Chondrocyte (in vitro differentiated cells): ENCODE data around the gene METTL23. TPM values are rescaled to one million over a fixed set of nuclear protein-coding genes. Genes with fewer than 3 reads are reported as not detected.
"Not testable (repeated sequence)": the region's sequence is repeated elsewhere in the genome, so short reads cannot be mapped to it uniquely, and the experiment has no call there.

Experiments used
- DNase-seq: peaks from one replicate; pipeline ENCODE4 v3.0.0; 2021; ENCODE audit warnings: mixed read lengths, low spot score
- H3K27ac Mint-ChIP-seq: one replicate; pipeline ENCODE4 v1.8.0; 2021; ENCODE audit warnings: mild to moderate bottlenecking, moderate library complexity, mixed read lengths; ENCODE audit not compliant: unreplicated experiment
- H3K27me3 Mint-ChIP-seq: 2 replicates; pipeline ENCODE4 v1.8.0; 2021; ENCODE audit warnings: low read depth, mixed read lengths
- H3K36me3 Mint-ChIP-seq: 2 replicates; pipeline ENCODE4 v1.8.0; 2021; ENCODE audit warnings: low read depth, mixed read lengths
- H3K4me1 Mint-ChIP-seq: 2 replicates; pipeline ENCODE4 v1.8.0; 2021; ENCODE audit warnings: low read depth, mild to moderate bottlenecking, mixed read lengths
- H3K4me3 Mint-ChIP-seq: one replicate; pipeline ENCODE4 v1.8.0; 2021; ENCODE audit warnings: mild to moderate bottlenecking, moderate library complexity, mixed read lengths; ENCODE audit not compliant: unreplicated experiment
- H3K9me3 Mint-ChIP-seq: 2 replicates; pipeline ENCODE4 v1.8.0; 2021; ENCODE audit warnings: low read depth, mixed read lengths
- total RNA-seq: library from RNA; stranded (reverse); gene quantifications from 3 replicates; pipeline ENCODE4 v1.2.1, GENCODE V29; 2021
- TF ChIP-seq, protein P1 (sequence below): fragments of 200-600 bp; sonication (generic); IDR thresholded peaks from 2 replicates; pipeline ENCODE4 v1.5.0; 2021; ENCODE audit warnings: antibody characterized with exemption, mild to moderate bottlenecking, moderate library complexity

METTL23 gene
- total RNA-seq, 1 donor from 2014 or later = 27.0 TPM

DNA sequence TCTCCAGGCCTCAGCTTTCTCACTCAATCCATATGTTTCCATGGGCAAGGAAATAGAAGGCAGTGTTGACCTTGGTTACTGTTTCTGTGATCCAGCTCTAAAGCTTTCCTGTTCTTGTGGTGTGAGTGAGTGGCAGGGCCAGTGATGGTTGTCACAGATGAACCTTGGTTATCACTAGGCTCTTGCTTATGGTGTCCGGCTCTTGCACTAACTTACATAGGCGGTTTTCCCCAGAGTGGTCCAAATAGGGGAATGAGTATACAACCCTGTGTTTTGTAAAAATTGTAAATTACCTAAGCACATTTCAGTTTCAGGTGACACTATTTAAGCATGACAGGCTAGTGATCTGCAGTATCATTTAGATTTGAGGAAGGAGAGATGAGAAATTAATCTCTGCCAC lies 18.1 kb downstream of the METTL23 start:
- Mint-ChIP-seq H3K9me3 (peaks cover 2% of the 10 kb centered on the region), H3K4me1 (peaks cover 14% of the 10 kb centered on the region), H3K27me3 (no peaks in the 10 kb centered on the region), H3K4me3 (no peak overlapping the region), H3K27ac (no peak overlapping the region), H3K36me3 (peaks cover 30% of the 10 kb centered on the region)
- TF ChIP-seq, protein P1, sequence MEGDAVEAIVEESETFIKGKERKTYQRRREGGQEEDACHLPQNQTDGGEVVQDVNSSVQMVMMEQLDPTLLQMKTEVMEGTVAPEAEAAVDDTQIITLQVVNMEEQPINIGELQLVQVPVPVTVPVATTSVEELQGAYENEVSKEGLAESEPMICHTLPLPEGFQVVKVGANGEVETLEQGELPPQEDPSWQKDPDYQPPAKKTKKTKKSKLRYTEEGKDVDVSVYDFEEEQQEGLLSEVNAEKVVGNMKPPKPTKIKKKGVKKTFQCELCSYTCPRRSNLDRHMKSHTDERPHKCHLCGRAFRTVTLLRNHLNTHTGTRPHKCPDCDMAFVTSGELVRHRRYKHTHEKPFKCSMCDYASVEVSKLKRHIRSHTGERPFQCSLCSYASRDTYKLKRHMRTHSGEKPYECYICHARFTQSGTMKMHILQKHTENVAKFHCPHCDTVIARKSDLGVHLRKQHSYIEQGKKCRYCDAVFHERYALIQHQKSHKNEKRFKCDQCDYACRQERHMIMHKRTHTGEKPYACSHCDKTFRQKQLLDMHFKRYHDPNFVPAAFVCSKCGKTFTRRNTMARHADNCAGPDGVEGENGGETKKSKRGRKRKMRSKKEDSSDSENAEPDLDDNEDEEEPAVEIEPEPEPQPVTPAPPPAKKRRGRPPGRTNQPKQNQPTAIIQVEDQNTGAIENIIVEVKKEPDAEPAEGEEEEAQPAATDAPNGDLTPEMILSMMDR = no peak
- DNase-seq = no peak

DNA sequence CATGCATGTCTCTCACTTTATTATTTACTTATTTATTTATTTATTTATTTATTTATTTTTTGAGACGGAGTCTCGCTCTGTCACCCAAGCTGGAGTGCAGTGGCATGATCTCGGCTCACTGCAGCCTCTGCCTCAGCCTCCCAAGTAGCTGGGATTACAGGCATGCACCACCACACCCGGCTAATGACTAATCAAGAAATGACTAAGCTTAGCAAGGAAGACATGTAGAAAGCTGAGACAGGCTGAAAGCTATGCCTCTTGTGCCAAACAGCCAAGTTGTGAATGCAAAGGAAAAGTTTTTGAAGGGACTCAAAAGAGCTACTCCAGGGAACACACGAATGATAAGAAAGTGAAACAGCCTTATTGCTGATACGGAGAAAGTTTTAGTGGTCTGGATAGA lies 19.1 kb downstream of the METTL23 start:
- H3K27ac Mint-ChIP-seq, H3K9me3 Mint-ChIP-seq, DNase-seq, H3K4me3 Mint-ChIP-seq, H3K4me1 Mint-ChIP-seq, H3K27me3 Mint-ChIP-seq: not testable (repeated sequence)
- peaks cover 30% of the 10 kb centered on the region for H3K36me3 Mint-ChIP-seq

DNA sequence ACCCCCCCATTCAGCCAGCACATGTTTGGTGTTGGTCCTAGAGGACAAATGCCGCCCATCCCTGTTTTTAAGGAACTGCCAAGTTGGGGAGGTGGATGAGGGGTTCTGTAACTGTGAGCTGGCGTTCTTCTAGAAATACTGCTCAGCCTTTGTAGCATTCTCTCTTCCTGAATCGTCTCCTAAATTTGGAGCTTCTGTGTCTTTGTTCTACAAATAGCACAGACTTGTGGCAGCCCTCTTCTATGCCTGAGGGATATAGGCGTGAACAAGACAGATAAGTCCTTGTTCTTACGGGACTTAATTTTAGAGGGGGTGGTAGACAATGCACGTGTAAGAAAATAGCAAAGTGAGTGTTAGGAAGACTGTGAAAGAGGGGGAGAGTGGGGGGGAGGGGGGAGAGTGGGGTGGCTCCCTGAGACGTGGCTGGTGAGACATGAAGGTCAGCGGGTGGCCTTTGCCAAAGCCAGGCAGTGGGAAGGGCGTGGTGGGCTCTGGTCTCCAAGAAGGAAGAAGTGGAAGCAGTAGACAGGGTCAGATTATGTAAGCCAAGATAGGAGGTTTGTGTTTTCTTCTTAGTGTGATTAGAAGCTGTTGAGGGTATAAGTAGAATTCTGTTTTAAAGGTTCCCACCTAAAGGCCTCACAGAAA lies 21.2 kb downstream of the METTL23 start:
- no peak overlapping the region for H3K4me3 Mint-ChIP-seq
- DNase-seq = no peak
- TF ChIP-seq, protein P1 = no peak
- peaks cover 24% of the 10 kb centered on the region for H3K36me3 Mint-ChIP-seq
- H3K9me3 Mint-ChIP-seq = peaks cover 2% of the 10 kb centered on the region
- H3K27me3 Mint-ChIP-seq = no peaks in the 10 kb centered on the region
- no peaks in the 10 kb centered on the region for H3K4me1 Mint-ChIP-seq
- H3K27ac Mint-ChIP-seq = no peak overlapping the region

- Mint-ChIP-seq H3K4me3 (no peak overlapping the region), H3K36me3 (peaks cover 29% of the 10 kb centered on the region), H3K9me3 (peaks cover 2% of the 10 kb centered on the region), H3K27ac (no peak overlapping the region), H3K4me1 (no peaks in the 10 kb centered on the region), H3K27me3 (no peaks in the 10 kb centered on the region)
- TF ChIP-seq, protein P1 = no peak
- no peak for DNase-seq
Measured at GRCh38 chr17:76748657-76749056, 22.0 kb downstream of the METTL23 start.

DNA sequence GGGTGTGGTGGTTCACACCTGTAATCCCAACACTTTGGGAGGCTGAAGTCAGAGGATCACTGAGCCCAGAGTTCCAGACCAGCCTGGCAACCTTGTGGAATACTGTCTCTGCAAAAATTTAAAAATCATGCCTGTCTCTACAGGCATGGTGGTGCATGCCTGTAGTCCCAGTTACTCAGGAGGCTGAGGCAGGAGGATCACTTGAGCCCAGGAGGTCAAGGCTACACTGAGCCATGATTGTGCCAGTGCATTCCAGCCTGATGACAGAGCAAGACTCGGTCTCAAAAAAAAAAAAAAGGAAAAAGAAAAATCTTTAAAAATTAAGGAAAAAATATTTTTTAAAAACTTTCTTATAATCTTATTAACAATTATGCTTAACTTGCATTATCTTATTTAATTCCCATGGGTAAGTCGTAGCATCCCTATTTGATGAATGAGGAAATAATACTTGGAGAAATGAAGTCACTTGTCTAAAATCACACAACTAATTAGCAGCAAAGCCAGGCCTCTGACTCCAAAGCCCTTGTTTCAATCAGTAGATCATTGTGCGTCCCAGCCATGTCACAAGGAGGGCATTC lies 24.9 kb downstream of the METTL23 start:
- TF ChIP-seq, protein P1 = no peak
- H3K4me3 Mint-ChIP-seq = no peak overlapping the region
- no peaks in the 10 kb centered on the region for H3K27me3 Mint-ChIP-seq
- H3K36me3 Mint-ChIP-seq = peaks cover 13% of the 10 kb centered on the region
- no peaks in the 10 kb centered on the region for H3K4me1 Mint-ChIP-seq
- H3K9me3 Mint-ChIP-seq = no peaks in the 10 kb centered on the region
- no peak overlapping the region for H3K27ac Mint-ChIP-seq
- no peak for DNase-seq

- H3K9me3 Mint-ChIP-seq = no peaks in the 10 kb centered on the region
- H3K36me3 Mint-ChIP-seq = peaks cover 11% of the 10 kb centered on the region
- no peak overlapping the region for H3K4me3 Mint-ChIP-seq
- H3K4me1 Mint-ChIP-seq = no peaks in the 10 kb centered on the region
- TF ChIP-seq, protein P1 = no peak
- DNase-seq = no peak
- H3K27me3 Mint-ChIP-seq = no peaks in the 10 kb centered on the region
- no peak overlapping the region for H3K27ac Mint-ChIP-seq
Measured at GRCh38 chr17:76752006-76752405, 25.4 kb downstream of the METTL23 start.
